ENCODE measurements around the gene PTPRM.

The PTPRM gene

GRCh38 chr18:7661207-7661606, 94.1 kb downstream of the PTPRM start:
- Histone ChIP-seq H3K27me3 (ENCODE audit: control insufficient read depth, insufficient read depth, low read length, poor library complexity, severe bottlenecking) (no peaks in the 10 kb centered on the region), H3K4me1 (ENCODE audit: control insufficient read depth, insufficient read depth, low read length) (peaks cover 9% of the 10 kb centered on the region), H3K9me3 (ENCODE audit: control insufficient read depth, low read length) (no peaks in the 10 kb centered on the region), H3K4me3 (ENCODE audit: insufficient read depth, low read depth, low read length) (no peak overlapping the region), H3K27ac (ENCODE audit: insufficient read depth, low read depth, low read length, poor library complexity, severe bottlenecking) (no peak overlapping the region), H3K36me3 (ENCODE audit: control insufficient read depth, insufficient read depth, low read length) (no peaks in the 10 kb centered on the region)
- WGBS, 2 experiments: 92 to 100% methylated on average over 1 of the region's 1 CpG

- Histone ChIP-seq H3K4me1 (ENCODE audit: control insufficient read depth, insufficient read depth, low read length) (peaks cover 2% of the 10 kb centered on the region), H3K27me3 (ENCODE audit: control insufficient read depth, insufficient read depth, low read length, poor library complexity, severe bottlenecking) (no peaks in the 10 kb centered on the region), H3K9me3 (ENCODE audit: control insufficient read depth, low read length) (no peaks in the 10 kb centered on the region), H3K27ac (ENCODE audit: insufficient read depth, low read depth, low read length, poor library complexity, severe bottlenecking) (no peak overlapping the region), H3K4me3 (ENCODE audit: insufficient read depth, low read depth, low read length) (no peak overlapping the region), H3K36me3 (ENCODE audit: control insufficient read depth, insufficient read depth, low read length) (no peaks in the 10 kb centered on the region)
- 90 to 100% methylated on average over 2 of the region's 2 CpGs for WGBS, 2 experiments
Measured at GRCh38 chr18:7662866-7663265, 95.8 kb downstream of the PTPRM start.

GRCh38 chr18:7663366-7664312, 96.5 kb downstream of the PTPRM start:
- WGBS, 2 experiments: 90 to 95% methylated on average over 11 of the region's 11 CpGs
- no peak overlapping the region for H3K27ac ChIP-seq (ENCODE audit: insufficient read depth, low read depth, low read length, poor library complexity, severe bottlenecking)
- peaks cover 7% of the 10 kb centered on the region for H3K4me1 ChIP-seq (ENCODE audit: control insufficient read depth, insufficient read depth, low read length)
- no peaks in the 10 kb centered on the region for H3K27me3 ChIP-seq (ENCODE audit: control insufficient read depth, insufficient read depth, low read length, poor library complexity, severe bottlenecking)
- no peaks in the 10 kb centered on the region for H3K36me3 ChIP-seq (ENCODE audit: control insufficient read depth, insufficient read depth, low read length)
- no peak overlapping the region for H3K4me3 ChIP-seq (ENCODE audit: insufficient read depth, low read depth, low read length)
- H3K9me3 ChIP-seq (ENCODE audit: control insufficient read depth, low read length): no peaks in the 10 kb centered on the region

GRCh38 chr18:7666195-7666776, 99.2 kb downstream of the PTPRM start:
- no peaks in the 10 kb centered on the region for H3K9me3 ChIP-seq (ENCODE audit: control insufficient read depth, low read length)
- no peak overlapping the region for H3K27ac ChIP-seq (ENCODE audit: insufficient read depth, low read depth, low read length, poor library complexity, severe bottlenecking)
- H3K27me3 ChIP-seq (ENCODE audit: control insufficient read depth, insufficient read depth, low read length, poor library complexity, severe bottlenecking): no peaks in the 10 kb centered on the region
- 13 to 21% methylated on average over 4 of the region's 4 CpGs for WGBS, 2 experiments
- H3K4me1 ChIP-seq (ENCODE audit: control insufficient read depth, insufficient read depth, low read length): peaks cover 9% of the 10 kb centered on the region
- H3K36me3 ChIP-seq (ENCODE audit: control insufficient read depth, insufficient read depth, low read length): no peaks in the 10 kb centered on the region
- no peak overlapping the region for H3K4me3 ChIP-seq (ENCODE audit: insufficient read depth, low read depth, low read length)

GRCh38 chr18:7668392-7668791, 101.3 kb downstream of the PTPRM start:
- H3K36me3 ChIP-seq (ENCODE audit: control insufficient read depth, insufficient read depth, low read length): no peaks in the 10 kb centered on the region
- H3K4me1 ChIP-seq (ENCODE audit: control insufficient read depth, insufficient read depth, low read length): peaks cover 9% of the 10 kb centered on the region
- H3K9me3 ChIP-seq (ENCODE audit: control insufficient read depth, low read length): no peaks in the 10 kb centered on the region
- H3K4me3 ChIP-seq (ENCODE audit: insufficient read depth, low read depth, low read length): no peak overlapping the region
- H3K27ac ChIP-seq (ENCODE audit: insufficient read depth, low read depth, low read length, poor library complexity, severe bottlenecking): peak overlapping the region; percentile 36
- WGBS, 2 experiments: 89 to 90% methylated on average over 3 of the region's 3 CpGs
- no peaks in the 10 kb centered on the region for H3K27me3 ChIP-seq (ENCODE audit: control insufficient read depth, insufficient read depth, low read length, poor library complexity, severe bottlenecking)

GRCh38 chr18:7669361-7669760, 102.2 kb downstream of the PTPRM start:
- Histone ChIP-seq H3K27ac (ENCODE audit: insufficient read depth, low read depth, low read length, poor library complexity, severe bottlenecking) (no peak overlapping the region), H3K9me3 (ENCODE audit: control insufficient read depth, low read length) (no peaks in the 10 kb centered on the region), H3K4me1 (ENCODE audit: control insufficient read depth, insufficient read depth, low read length) (peaks cover 9% of the 10 kb centered on the region), H3K27me3 (ENCODE audit: control insufficient read depth, insufficient read depth, low read length, poor library complexity, severe bottlenecking) (no peaks in the 10 kb centered on the region), H3K36me3 (ENCODE audit: control insufficient read depth, insufficient read depth, low read length) (no peaks in the 10 kb centered on the region), H3K4me3 (ENCODE audit: insufficient read depth, low read depth, low read length) (no peak overlapping the region)
- WGBS, 2 experiments: 93 to 95% methylated on average over 3 of the region's 3 CpGs

GRCh38 chr18:7671105-7671504, 104.0 kb downstream of the PTPRM start:
- 92 to 100% methylated on average over 2 of the region's 2 CpGs for WGBS, 2 experiments

GRCh38 chr18:7676253-7676873, 109.2 kb downstream of the PTPRM start:
- H3K27me3 ChIP-seq (ENCODE audit: control insufficient read depth, insufficient read depth, low read length, poor library complexity, severe bottlenecking): no peaks in the 10 kb centered on the region
- H3K36me3 ChIP-seq (ENCODE audit: control insufficient read depth, insufficient read depth, low read length): no peaks in the 10 kb centered on the region
- WGBS, 2 experiments: 92 to 100% methylated on average over 2 to 8 of the region's 8 CpGs
- H3K9me3 ChIP-seq (ENCODE audit: control insufficient read depth, low read length): no peaks in the 10 kb centered on the region
- no peak overlapping the region for H3K27ac ChIP-seq (ENCODE audit: insufficient read depth, low read depth, low read length, poor library complexity, severe bottlenecking)
- no peaks in the 10 kb centered on the region for H3K4me1 ChIP-seq (ENCODE audit: control insufficient read depth, insufficient read depth, low read length)
- H3K4me3 ChIP-seq (ENCODE audit: insufficient read depth, low read depth, low read length): no peak overlapping the region

More at GRCh38 chr18:7671105-7671504, 104.0 kb downstream of the PTPRM start:
- H3K9me3 ChIP-seq (ENCODE audit: control insufficient read depth, low read length): no peaks in the 10 kb centered on the region
- H3K27me3 ChIP-seq (ENCODE audit: control insufficient read depth, insufficient read depth, low read length, poor library complexity, severe bottlenecking): no peaks in the 10 kb centered on the region
- H3K36me3 ChIP-seq (ENCODE audit: control insufficient read depth, insufficient read depth, low read length): no peaks in the 10 kb centered on the region
- no peak overlapping the region for H3K27ac ChIP-seq (ENCODE audit: insufficient read depth, low read depth, low read length, poor library complexity, severe bottlenecking)
- H3K4me3 ChIP-seq (ENCODE audit: insufficient read depth, low read depth, low read length): no peak overlapping the region
- peaks cover 9% of the 10 kb centered on the region for H3K4me1 ChIP-seq (ENCODE audit: control insufficient read depth, insufficient read depth, low read length)

- 95 to 96% methylated on average over 3 of the region's 4 CpGs for WGBS, 2 experiments
- Histone ChIP-seq H3K4me1 (ENCODE audit: control insufficient read depth, insufficient read depth, low read length) (no peaks in the 10 kb centered on the region), H3K27ac (ENCODE audit: insufficient read depth, low read depth, low read length, poor library complexity, severe bottlenecking) (no peak overlapping the region), H3K9me3 (ENCODE audit: control insufficient read depth, low read length) (no peaks in the 10 kb centered on the region), H3K36me3 (ENCODE audit: control insufficient read depth, insufficient read depth, low read length) (no peaks in the 10 kb centered on the region), H3K27me3 (ENCODE audit: control insufficient read depth, insufficient read depth, low read length, poor library complexity, severe bottlenecking) (no peaks in the 10 kb centered on the region), H3K4me3 (ENCODE audit: insufficient read depth, low read depth, low read length) (no peak overlapping the region)
Measured at GRCh38 chr18:7677001-7677400, 109.9 kb downstream of the PTPRM start.

GRCh38 chr18:7677424-7677823, 110.3 kb downstream of the PTPRM start:
- Histone ChIP-seq H3K4me3 (ENCODE audit: insufficient read depth, low read depth, low read length) (no peak overlapping the region), H3K27ac (ENCODE audit: insufficient read depth, low read depth, low read length, poor library complexity, severe bottlenecking) (no peak overlapping the region), H3K4me1 (ENCODE audit: control insufficient read depth, insufficient read depth, low read length) (no peaks in the 10 kb centered on the region), H3K9me3 (ENCODE audit: control insufficient read depth, low read length) (no peaks in the 10 kb centered on the region), H3K27me3 (ENCODE audit: control insufficient read depth, insufficient read depth, low read length, poor library complexity, severe bottlenecking) (no peaks in the 10 kb centered on the region), H3K36me3 (ENCODE audit: control insufficient read depth, insufficient read depth, low read length) (no peaks in the 10 kb centered on the region)
- 91 to 93% methylated on average over 4 of the region's 4 CpGs for WGBS, 2 experiments

Data from ectodermal cell (in vitro differentiated cells).